ENCODE measurements around the gene BIRC7. TPM values are rescaled to one million over a fixed set of nuclear protein-coding genes. Genes with fewer than 3 reads are reported as not detected.
A peak's percentile ranks its signal among the peaks of the same experiment; 100 is the strongest.

Gene BIRC7
- total RNA-seq, 1 experiment from 2014 or later = not detected

DNA sequence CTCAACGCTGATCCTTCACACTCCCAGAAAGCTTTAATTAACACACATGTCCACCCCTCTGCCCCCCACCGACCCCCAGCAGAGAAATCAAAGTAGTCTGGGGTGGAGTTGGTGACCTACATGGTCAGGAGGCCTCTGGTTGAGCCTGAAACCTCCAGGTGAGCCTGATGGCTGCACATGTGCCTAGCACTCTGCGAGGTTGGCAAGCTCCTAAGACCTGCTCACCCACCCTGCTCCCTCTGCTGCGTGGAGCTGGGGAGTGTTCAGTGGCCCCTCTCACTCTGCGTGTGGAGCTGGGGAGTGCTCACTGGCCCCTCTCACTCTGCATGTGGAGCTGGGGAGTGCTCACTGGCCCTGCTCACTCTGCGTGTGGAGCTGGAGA is 11.9 kb upstream of the BIRC7 start:
- H3K27ac ChIP-seq = no peak overlapping the region
- H3K4me3 ChIP-seq = no peak overlapping the region
- H3K36me3 ChIP-seq = no peaks in the 10 kb centered on the region
- peaks cover 9% of the 10 kb centered on the region; the same call in 1 of the 2 replicates for H3K27me3 ChIP-seq (replicated peaks)
- no peaks in the 10 kb centered on the region for H3K9me3 ChIP-seq (replicated peaks)
- no peak for DNase-seq (ENCODE audit: low read depth in 1 of 2, low spot score in 2 of 2)
- H3K4me1 ChIP-seq (replicated peaks) = peaks cover 17% of the 10 kb centered on the region

DNA sequence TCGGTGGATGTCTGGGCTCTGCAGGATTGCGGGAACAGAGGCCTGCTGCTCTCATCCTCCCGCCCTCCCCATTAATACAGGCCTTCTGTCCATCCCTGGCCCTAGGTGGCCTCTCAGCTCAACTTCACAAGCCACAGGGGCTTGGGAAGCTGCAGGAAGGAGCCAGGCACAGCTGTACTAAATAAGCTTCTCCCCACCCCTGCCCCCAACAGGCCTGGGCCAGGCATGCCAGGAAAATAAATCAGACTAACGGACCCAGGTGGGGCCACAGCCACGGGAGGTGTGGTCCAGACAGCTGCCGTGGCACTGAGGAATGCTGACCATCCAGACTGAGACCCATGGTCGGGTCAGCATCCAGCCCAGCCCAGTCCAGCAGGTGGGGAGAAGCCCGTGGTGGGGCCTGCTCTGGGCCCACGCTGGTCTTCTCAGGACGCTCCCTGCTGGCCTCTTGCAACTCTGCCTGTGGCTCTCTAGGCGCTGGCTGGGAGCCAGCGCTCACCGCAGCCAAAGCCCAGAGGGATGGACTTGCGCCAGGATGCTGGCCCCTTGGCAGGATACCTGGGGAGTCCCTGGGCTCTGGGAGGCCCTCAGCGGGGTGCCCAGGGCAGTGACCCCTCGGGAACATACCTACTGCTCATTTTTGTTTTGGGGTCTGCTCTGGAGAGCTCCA is 11.2 kb upstream of the BIRC7 start:
- Histone ChIP-seq H3K27me3 (replicated peaks) (peaks cover 9% of the 10 kb centered on the region; the same call in 1 of the 2 replicates), H3K27ac (no peak overlapping the region), H3K4me3 (no peak overlapping the region), H3K4me1 (replicated peaks) (peaks cover 17% of the 10 kb centered on the region), H3K9me3 (replicated peaks) (no peaks in the 10 kb centered on the region), H3K36me3 (no peaks in the 10 kb centered on the region)
- DNase-seq (ENCODE audit: low read depth in 1 of 2, low spot score in 2 of 2) = peak; percentile 78 to 79

DNA sequence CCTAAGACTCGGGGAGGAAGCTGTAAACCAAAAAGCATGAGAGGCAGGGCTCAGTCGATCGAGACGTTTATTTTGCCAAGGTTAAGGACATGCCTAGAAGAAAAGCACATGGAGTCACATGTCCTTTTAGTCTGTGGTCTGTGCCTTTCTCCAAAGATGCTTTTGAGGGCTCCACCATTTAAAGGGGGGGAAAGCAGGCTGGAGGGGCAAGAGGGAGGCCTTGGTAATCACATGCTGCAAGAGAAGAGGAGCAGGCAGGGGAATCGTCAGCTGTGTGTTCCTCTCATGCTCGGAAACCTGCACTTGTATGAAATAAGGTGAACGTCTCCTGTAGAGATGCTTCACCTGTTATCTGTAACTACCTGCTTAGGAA is 10.6 kb upstream of the BIRC7 start:
- H3K27ac ChIP-seq = no peak overlapping the region
- H3K9me3 ChIP-seq (replicated peaks) = no peaks in the 10 kb centered on the region
- no peak overlapping the region for H3K4me3 ChIP-seq
- DNase-seq (ENCODE audit: low read depth in 1 of 2, low spot score in 2 of 2) = no peak
- peaks cover 9% of the 10 kb centered on the region; the same call in 1 of the 2 replicates for H3K27me3 ChIP-seq (replicated peaks)
- no peaks in the 10 kb centered on the region for H3K36me3 ChIP-seq
- H3K4me1 ChIP-seq (replicated peaks) = peaks cover 17% of the 10 kb centered on the region

DNA sequence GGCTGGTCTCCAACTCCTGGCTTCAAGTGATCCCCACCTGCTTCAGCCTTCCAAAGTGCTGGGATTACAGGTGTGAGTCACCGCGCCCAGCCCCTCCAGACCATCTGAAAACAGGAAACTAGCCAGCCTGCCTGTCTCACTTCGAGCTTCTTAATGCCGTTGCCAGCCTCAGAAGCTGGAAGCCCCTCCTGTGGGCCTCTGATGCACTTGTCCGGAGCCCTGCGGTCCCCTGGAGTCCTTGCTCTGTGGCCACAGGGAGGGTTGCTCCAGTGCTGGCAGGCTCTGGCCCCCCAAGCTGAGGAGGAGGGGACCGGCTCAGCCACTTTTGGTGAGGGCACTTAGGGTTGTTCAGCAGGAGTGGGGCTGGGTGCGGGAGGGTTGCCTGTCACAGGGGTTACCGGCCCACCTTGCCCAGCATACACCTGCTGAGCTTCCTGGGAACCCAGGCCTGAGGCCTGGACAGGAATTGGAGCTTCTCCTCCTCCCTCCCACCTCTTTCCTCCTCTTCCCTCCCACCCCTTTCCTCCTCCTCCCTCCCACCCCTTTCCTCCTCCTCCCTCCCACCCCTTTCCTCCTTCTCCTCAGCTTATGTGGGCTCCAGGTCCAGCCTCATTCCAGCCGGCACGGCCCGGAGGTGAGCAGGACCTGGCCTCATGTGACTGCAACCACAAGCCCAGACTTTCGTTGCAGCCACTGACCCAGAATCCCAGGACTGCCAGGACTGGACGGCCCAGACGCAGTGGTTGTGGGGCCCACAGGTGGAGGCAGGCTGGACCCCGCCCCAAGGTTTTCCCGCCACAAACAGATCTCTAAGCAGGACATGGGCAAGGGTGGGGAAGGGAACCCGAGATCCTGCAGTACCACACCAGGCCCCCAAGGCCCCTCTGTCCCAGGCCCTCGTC is 9.4 kb upstream of the BIRC7 start:
- DNase-seq (ENCODE audit: low read depth in 1 of 2, low spot score in 2 of 2) = no peak
- Histone ChIP-seq H3K9me3 (replicated peaks) (no peaks in the 10 kb centered on the region), H3K27me3 (replicated peaks) (peaks cover 4% of the 10 kb centered on the region; the same call in 1 of the 2 replicates), H3K27ac (no peak overlapping the region), H3K4me1 (replicated peaks) (peaks cover 28% of the 10 kb centered on the region), H3K36me3 (no peaks in the 10 kb centered on the region), H3K4me3 (no peak overlapping the region)

DNA sequence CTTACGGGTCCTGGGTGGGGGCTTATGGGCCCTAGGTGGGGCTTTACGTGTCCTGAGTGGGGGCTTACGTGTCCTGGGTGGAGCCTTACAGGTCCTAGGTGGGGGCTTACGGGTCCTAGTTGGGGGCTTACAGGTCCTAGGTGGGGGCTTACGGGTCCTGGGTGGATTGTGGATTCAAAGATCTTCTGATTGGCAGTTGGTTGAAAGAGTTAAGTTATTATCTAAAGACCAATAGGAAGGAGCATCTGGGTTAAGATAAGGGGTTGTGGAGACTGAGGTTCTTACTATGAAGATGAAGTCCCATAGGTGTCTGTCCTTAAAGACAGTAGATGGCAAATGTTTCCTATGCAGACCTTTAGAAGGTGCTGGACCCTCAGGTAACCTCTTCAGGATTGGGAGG is 8.4 kb upstream of the BIRC7 start:
- Histone ChIP-seq H3K9me3 (replicated peaks) (no peaks in the 10 kb centered on the region), H3K4me3 (no peak overlapping the region), H3K4me1 (replicated peaks) (peaks cover 38% of the 10 kb centered on the region), H3K36me3 (no peaks in the 10 kb centered on the region), H3K27ac (no peak overlapping the region), H3K27me3 (replicated peaks) (peaks cover 4% of the 10 kb centered on the region; the same call in 1 of the 2 replicates)
- DNase-seq (ENCODE audit: low read depth in 1 of 2, low spot score in 2 of 2) = no peak

DNA sequence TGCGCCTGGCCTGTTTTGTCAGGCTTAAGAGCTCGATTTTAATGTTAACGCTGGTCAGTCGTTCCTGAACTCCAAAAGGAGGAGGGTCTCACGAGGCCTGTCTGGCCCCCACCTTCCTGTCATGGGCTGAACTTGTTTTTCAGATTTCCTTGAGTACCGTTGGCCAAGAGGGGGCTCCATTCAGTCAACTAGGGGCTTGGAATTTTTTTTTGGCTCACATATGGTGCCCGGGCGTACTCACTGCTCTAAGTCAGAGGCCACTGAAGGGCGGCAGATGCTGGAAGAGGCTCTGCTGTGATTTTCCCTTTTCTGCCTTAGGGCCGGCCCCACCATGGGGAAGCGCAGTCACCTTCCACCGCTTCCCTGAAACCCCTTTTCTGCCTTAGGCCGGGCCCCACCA is 6.9 kb upstream of the BIRC7 start:
- Histone ChIP-seq H3K4me3 (no peak overlapping the region), H3K27me3 (replicated peaks) (no peaks in the 10 kb centered on the region), H3K9me3 (replicated peaks) (no peaks in the 10 kb centered on the region), H3K27ac (no peak overlapping the region), H3K4me1 (replicated peaks) (peaks cover 53% of the 10 kb centered on the region), H3K36me3 (no peaks in the 10 kb centered on the region)
- DNase-seq (ENCODE audit: low read depth in 1 of 2, low spot score in 2 of 2) = no peak

DNA sequence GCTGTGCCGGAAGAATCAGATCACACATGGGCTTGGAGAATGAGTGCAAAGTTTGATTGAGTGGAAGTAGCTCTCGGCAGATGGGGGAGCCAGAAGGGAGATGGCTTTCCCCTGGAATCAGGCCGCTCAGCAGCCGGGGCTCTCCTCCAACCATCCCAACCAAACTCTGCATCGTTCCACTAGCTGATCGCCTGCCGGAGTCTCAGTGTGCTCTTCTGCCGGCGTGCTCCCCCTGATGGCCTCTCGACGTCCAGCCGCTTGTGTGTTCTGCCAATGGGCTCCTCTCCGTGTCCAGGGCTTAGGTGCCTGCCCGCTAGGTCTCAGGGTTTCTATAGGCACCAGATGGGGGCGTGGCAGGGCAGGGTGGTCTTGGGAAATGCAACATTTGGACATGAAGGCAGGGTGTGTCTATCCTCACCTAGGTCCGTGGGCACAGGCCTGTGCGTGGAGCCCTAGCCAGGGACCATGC is 4.9 kb upstream of the BIRC7 start:
- Histone ChIP-seq H3K9me3 (replicated peaks) (no peaks in the 10 kb centered on the region), H3K27me3 (replicated peaks) (no peaks in the 10 kb centered on the region), H3K36me3 (no peaks in the 10 kb centered on the region), H3K4me3 (no peak overlapping the region), H3K27ac (no peak overlapping the region), H3K4me1 (replicated peaks) (peaks cover 38% of the 10 kb centered on the region)
- peak in 1 of 2 experiments; percentile 21 for DNase-seq (ENCODE audit: low read depth in 1 of 2, low spot score in 2 of 2)

DNA sequence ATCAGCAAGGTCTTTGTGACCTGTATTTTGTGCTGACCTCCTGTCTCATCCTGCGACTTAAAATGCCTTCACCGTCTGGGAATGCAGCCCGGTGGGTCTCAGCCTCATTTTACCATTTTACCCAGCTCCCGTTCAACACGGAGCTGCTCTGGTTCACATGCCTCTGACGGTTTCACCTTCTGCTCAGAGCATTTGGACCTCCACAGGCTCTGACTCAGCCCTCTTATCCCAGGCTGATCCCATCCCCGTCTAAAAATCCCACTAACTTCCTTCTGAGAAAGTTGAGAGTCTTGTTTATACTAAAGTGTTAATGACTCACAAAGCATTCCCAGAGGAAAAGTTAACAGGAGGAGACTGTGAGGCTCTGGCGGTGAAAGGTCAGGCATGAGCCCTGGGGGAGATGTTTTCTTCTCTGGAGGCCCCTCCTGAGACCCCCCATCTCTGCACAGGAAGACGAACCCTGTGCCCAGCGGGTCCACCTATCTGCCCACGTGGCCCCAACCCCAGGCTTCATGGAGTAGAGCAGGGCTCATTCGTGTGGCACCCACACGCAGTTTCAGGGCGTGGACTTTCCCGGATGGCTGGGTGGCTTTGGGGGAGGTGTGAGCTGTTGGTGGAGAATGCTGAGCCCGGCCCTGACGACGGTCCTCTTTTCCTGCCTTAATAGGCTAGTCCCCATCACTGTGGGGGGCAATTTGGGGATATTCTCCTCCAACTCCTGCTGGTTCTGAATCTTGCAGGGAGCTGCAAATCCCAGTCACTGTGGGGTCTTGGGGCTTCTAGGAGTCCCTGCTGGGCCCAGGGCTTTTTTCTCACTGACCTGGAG is 3.3 kb upstream of the BIRC7 start:
- peak; percentile 90 to 99 for DNase-seq (ENCODE audit: low read depth in 1 of 2, low spot score in 2 of 2)
- Histone ChIP-seq H3K4me1 (replicated peaks) (peaks cover 38% of the 10 kb centered on the region), H3K27me3 (replicated peaks) (no peaks in the 10 kb centered on the region), H3K36me3 (no peaks in the 10 kb centered on the region), H3K4me3 (no peak overlapping the region), H3K9me3 (replicated peaks) (no peaks in the 10 kb centered on the region), H3K27ac (peak overlapping the region; percentile 93)

DNA sequence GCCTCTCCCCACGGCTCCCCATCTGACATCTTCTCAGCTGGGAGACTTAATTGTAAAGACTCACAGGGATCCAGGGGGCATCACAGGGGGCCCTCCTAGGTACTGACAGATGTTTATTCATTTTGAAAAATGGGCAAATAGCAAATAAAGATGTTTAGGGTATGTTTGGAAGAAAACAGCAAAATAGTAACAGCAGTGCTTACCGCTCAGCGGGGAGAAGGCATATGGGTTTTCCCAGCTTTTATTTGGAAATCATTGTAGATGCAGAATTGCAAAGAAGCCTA is 2.7 kb upstream of the BIRC7 start:
- peak overlapping the region; percentile 93 for H3K27ac ChIP-seq
- H3K27me3 ChIP-seq (replicated peaks) = no peaks in the 10 kb centered on the region
- no peaks in the 10 kb centered on the region for H3K9me3 ChIP-seq (replicated peaks)
- DNase-seq (ENCODE audit: low read depth in 1 of 2, low spot score in 2 of 2) = no peak
- H3K36me3 ChIP-seq = no peaks in the 10 kb centered on the region
- peaks cover 38% of the 10 kb centered on the region for H3K4me1 ChIP-seq (replicated peaks)
- no peak overlapping the region for H3K4me3 ChIP-seq

DNA sequence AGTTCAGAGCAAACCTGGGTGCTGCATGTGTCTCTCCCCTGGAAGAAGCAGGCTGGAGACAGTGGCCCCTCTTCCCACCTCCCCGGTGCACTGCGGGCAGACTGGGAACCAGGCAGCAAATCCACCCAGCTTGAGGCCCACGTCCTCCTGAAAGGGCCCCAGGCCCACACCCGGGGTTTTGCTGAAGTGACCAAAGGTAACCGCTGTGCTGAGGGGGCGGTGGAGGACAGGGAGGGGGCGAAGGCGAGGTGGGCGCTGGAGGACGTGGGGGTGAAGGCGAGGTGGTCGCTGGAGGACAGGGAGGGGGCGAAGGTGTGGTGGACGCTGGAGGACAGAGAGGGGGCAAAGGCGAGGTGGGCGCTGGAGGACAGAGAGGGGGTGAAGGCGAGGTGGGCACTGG is 1.8 kb upstream of the BIRC7 start:
- H3K36me3 ChIP-seq = no peaks in the 10 kb centered on the region
- no peak for DNase-seq (ENCODE audit: low read depth in 1 of 2, low spot score in 2 of 2)
- H3K27me3 ChIP-seq (replicated peaks) = no peaks in the 10 kb centered on the region
- H3K4me3 ChIP-seq = no peak overlapping the region
- peak overlapping the region; percentile 93; the same call in 1 of the 2 replicates for H3K27ac ChIP-seq
- no peaks in the 10 kb centered on the region for H3K9me3 ChIP-seq (replicated peaks)
- H3K4me1 ChIP-seq (replicated peaks) = peaks cover 38% of the 10 kb centered on the region

DNA sequence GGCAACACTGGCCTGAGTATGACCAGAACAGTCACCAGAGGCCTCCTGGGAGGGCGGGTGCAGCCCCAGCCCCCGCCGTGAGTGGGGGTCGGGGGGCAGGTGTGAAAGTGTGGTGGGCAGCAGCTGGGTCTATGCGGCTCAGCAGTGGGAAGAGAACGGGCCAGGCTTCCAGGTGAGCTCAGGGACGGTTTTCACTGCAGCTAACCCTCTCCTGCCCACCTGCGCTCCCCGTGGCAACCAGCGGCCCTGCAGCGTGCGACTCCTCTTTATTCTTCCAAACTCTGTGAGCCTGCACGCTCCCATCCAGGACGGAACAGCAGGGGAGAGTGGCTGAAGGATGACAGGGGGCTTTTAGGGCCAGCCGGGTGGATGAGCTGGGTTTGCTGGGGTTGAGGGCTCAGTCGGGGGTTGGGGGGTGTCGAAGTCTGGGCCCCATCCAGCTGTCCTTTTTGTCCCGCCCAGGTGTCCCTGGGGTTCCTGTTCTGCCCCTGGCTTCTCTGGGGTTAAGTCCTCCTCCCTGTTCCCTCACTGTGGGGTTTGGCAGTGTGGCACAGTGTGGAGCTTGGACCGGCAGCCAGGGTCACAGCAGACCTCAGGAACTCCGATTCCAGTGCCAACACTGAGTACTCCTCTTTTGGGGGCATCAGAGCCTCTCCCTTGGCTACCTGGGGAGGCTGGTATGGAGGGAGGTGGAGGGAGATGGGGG is 859 bp upstream of the BIRC7 start:
- H3K4me3 ChIP-seq = no peak overlapping the region
- DNase-seq (ENCODE audit: low read depth in 1 of 2, low spot score in 2 of 2) = no peak
- H3K9me3 ChIP-seq (replicated peaks) = no peaks in the 10 kb centered on the region

DNA sequence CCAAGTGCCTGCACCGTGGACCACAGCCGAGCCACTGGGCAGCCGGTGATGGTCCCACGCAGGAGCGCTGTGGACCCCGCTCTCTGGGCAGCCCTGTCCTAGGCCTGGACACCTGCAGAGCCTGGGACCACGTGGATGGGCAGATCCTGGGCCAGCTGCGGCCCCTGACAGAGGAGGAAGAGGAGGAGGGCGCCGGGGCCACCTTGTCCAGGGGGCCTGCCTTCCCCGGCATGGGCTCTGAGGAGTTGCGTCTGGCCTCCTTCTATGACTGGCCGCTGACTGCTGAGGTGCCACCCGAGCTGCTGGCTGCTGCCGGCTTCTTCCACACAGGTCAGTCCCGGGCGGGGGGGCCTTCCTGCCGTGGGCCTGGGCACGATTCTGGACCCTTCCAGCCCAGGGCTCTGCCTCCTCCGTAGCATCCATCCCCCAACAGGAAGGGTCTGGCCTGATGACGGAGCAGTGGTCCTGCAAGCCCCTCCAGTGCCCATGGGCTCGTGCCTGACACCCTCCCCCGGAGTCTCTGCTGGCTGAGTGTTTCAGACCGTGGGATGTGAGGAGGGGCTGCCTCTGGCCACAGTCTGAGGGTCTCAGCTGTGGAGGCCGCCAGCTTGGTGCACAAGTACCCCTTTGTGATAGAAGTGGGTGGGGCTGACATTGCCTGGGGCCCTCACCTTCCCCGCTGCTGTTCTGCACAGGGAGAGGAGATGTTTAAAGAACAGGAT is 572 bp downstream of the BIRC7 start:
- H3K27me3 ChIP-seq (replicated peaks) = no peaks in the 10 kb centered on the region
- no peak for DNase-seq (ENCODE audit: low read depth in 1 of 2, low spot score in 2 of 2)

More for the DNA sequence above, 859 bp upstream of the BIRC7 start:
- Histone ChIP-seq H3K36me3 (no peaks in the 10 kb centered on the region), H3K4me1 (replicated peaks) (peaks cover 38% of the 10 kb centered on the region), H3K27me3 (replicated peaks) (no peaks in the 10 kb centered on the region), H3K27ac (no peak overlapping the region)

DNA sequence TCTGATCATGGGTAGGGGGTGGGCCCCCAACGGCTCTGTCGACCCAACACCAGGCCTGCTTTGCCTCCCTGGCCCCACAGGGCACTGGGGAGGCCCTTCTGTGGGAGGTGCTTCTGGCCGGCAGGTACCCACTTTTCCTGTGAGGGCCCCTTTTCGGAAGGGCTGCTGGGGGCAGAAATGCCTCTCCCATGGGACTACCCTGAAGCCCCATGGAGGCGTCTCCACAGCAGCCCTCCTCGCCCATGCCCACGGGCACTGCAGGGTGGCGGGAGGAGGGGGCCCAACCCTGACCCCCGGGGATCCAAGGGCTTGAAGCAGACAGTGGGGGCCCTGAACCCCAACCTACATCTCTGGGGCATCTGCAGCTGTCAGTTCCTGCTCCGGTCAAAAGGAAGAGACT is 2.3 kb downstream of the BIRC7 start:
- no peaks in the 10 kb centered on the region for H3K27me3 ChIP-seq (replicated peaks)
- no peak overlapping the region for H3K4me3 ChIP-seq

More for the DNA sequence above, 572 bp downstream of the BIRC7 start:
- H3K4me3 ChIP-seq = no peak overlapping the region
- no peaks in the 10 kb centered on the region for H3K9me3 ChIP-seq (replicated peaks)
- H3K36me3 ChIP-seq = no peaks in the 10 kb centered on the region
- H3K27ac ChIP-seq = no peak overlapping the region
- peaks cover 27% of the 10 kb centered on the region for H3K4me1 ChIP-seq (replicated peaks)

More for the DNA sequence above, 2.3 kb downstream of the BIRC7 start:
- DNase-seq (ENCODE audit: low read depth in 1 of 2, low spot score in 2 of 2) = no peak
- Histone ChIP-seq H3K4me1 (replicated peaks) (peaks cover 9% of the 10 kb centered on the region), H3K9me3 (replicated peaks) (no peaks in the 10 kb centered on the region), H3K27ac (no peak overlapping the region), H3K36me3 (no peaks in the 10 kb centered on the region)
